HepG2 (cell line): ENCODE results near the gene SNAI1. TPM values are rescaled to one million over a fixed set of nuclear protein-coding genes. Genes with fewer than 3 reads are reported as not detected.
A peak's percentile ranks its signal among the peaks of the same experiment; 100 is the strongest.

ENCODE experiments used
- ATAC-seq: fragments of 200-7000 bp; cut with Tn5 transposase; 3 replicates; pipeline ENCODE4 v1.9.1; 2020; ENCODE audit warnings: mild to moderate bottlenecking, moderate library complexity
- BruUV-seq: library from RNA; stranded (reverse); fragments of 400-500 nt; replicated peaks from 2 replicates; lab custom pipeline; 2021; lab: Mats Ljungman, UMichigan
- CTCF ChIA-PET: fragments of 300-600 bp; formaldehyde crosslinking; extraction: SDS; loops from one replicate; lab custom pipeline; 2021; ENCODE audit warnings: low total read pairs, inconsistent platforms, low intra/inter-chr PET ratio; lab: Yijun Ruan, JAX
- POLR2A ChIA-PET: fragments of 350-600 bp; sonication (Branson Sonifier 250); formaldehyde crosslinking; loops from one replicate; lab custom pipeline; 2020; ENCODE audit warnings: antibody characterized with exemption, inconsistent platforms; lab: Yijun Ruan, JAX
- DNase-seq: peaks from one replicate; pipeline ENCODE4 v3.0.0-alpha.2; 2015; ENCODE audit warnings: low spot score
- FAIRE-seq: peaks from 3 replicates; lab custom pipeline; 2011; peaks lifted over from hg19 to GRCh38; lab: Jason Lieb, UNC
- H2AFZ ChIP-seq: one replicate; pipeline ENCODE4 v1.6.1; 2011; ENCODE audit warnings: low read length, inconsistent platforms
- H3K27ac ChIP-seq: fragments of 300-600 bp; 3 replicates; pipeline ENCODE4 v1.8.0; 2011; ENCODE audit warnings: mixed run types, mild to moderate bottlenecking, mixed read lengths, low read length, inconsistent platforms; ENCODE audit not compliant: insufficient read depth; ENCODE audit errors: extremely low read length
- H3K27me3 ChIP-seq, 2 experiments: fragments of 200-600 bp in 1 of 2; 2 replicates in 1 of 2; 3 replicates in 1 of 2; pipeline versions ENCODE4 v1.6.0 to v1.8.0; 2011; ENCODE audit warnings: low read length in 2 of 2, mild to moderate bottlenecking in 2 of 2, moderate library complexity in 2 of 2, inconsistent platforms in 1 of 2; ENCODE audit not compliant: insufficient read depth in 2 of 2, control insufficient read depth in 1 of 2
- H3K36me3 ChIP-seq, 2 experiments: fragments of 200-600 bp in 1 of 2; replicated peaks in 1 of 2; 2 replicates in 1 of 2; 3 replicates in 1 of 2; pipeline versions ENCODE4 v1.5.1 to v1.8.0; 2011; ENCODE audit warnings: low read length in 2 of 2, inconsistent platforms in 1 of 2; ENCODE audit not compliant: insufficient read depth in 2 of 2, control insufficient read depth in 1 of 2
- H3K4me1 ChIP-seq: 2 replicates; pipeline ENCODE4 v1.5.1; 2012; ENCODE audit warnings: low read length, inconsistent platforms; ENCODE audit not compliant: insufficient read depth
- H3K4me2 ChIP-seq: 2 replicates; pipeline ENCODE4 v1.6.0; 2011; ENCODE audit warnings: low read depth, low read length, inconsistent platforms
- H3K4me3 ChIP-seq, 3 experiments: fragments of 200-600 bp in 1 of 3; sonication (generic), shearing (Covaris generic) in 1 of 3; replicated peaks in 1 of 3; 2 replicates each; pipeline ENCODE4 v1.5.1; 2011 to 2016; ENCODE audit warnings: low read length in 3 of 3, inconsistent platforms in 2 of 3, low read depth in 2 of 3, mild to moderate bottlenecking in 2 of 3, control low read depth in 1 of 3, mixed read lengths in 1 of 3; ENCODE audit not compliant: insufficient read depth in 1 of 3
- H3K79me2 ChIP-seq: one replicate; pipeline ENCODE4 v1.6.1; 2011; ENCODE audit warnings: low read length, inconsistent platforms; ENCODE audit not compliant: insufficient read depth
- H3K9ac ChIP-seq: 2 replicates; pipeline ENCODE4 v1.6.0; 2011; ENCODE audit warnings: mild to moderate bottlenecking, low read depth, low read length, inconsistent platforms; ENCODE audit not compliant: insufficient read depth
- H3K9me3 ChIP-seq: 2 replicates; pipeline ENCODE4 v1.5.1; 2012; ENCODE audit warnings: mild to moderate bottlenecking, low read length
- H4K20me1 ChIP-seq: 2 replicates; pipeline ENCODE4 v1.6.0; 2011; ENCODE audit warnings: inconsistent platforms, mild to moderate bottlenecking, low read length, moderate library complexity; ENCODE audit not compliant: insufficient read depth
- JDP2 ChIP-seq: sonication (generic); formaldehyde crosslinking; IDR thresholded peaks from 2 replicates; pipeline ENCODE4 v1.8.1; 2022; ENCODE audit warnings: missing genetic modification reagents, borderline replicate concordance
- KAT7 ChIP-seq: IDR thresholded peaks from 2 replicates; pipeline ENCODE4 v1.6.1; 2018; ENCODE audit warnings: borderline replicate concordance, missing compliant biosample characterization
- NCOR1 ChIP-seq: fragments of 200-600 bp; sonication (generic); IDR thresholded peaks from 2 replicates; pipeline ENCODE4 v1.7.0; 2017; ENCODE audit warnings: antibody characterized with exemption, low read length, borderline replicate concordance
- NKX3-1 ChIP-seq: sonication (generic); formaldehyde crosslinking; IDR thresholded peaks from 2 replicates; pipeline ENCODE4 v1.5.0; 2020; ENCODE audit warnings: missing genetic modification reagents
- NR2F2 ChIP-seq: IDR thresholded peaks from 2 replicates; pipeline ENCODE4 v1.6.1; 2012; ENCODE audit warnings: low read depth, inconsistent platforms, borderline replicate concordance
- PCBP1 ChIP-seq: fragments of 200-400 bp; formaldehyde crosslinking; IDR thresholded peaks from 2 replicates; pipeline ENCODE4 v1.6.1; 2017; ENCODE audit warnings: mild to moderate bottlenecking, low read depth, low read length, borderline replicate concordance
- POLR2AphosphoS2 ChIP-seq: IDR thresholded peaks from 2 replicates; pipeline ENCODE4 v1.6.1; 2011; ENCODE audit warnings: low read depth, low read length, improper control_type of control experiment
- ZNF354B ChIP-seq: sonication (generic); formaldehyde crosslinking; IDR thresholded peaks from 2 replicates; pipeline ENCODE4 v1.8.0; 2022; ENCODE audit warnings: mild to moderate bottlenecking, missing genetic modification reagents
- ZNF788 ChIP-seq: sonication (generic); formaldehyde crosslinking; IDR thresholded peaks from 2 replicates; pipeline ENCODE4 v1.5.0; 2020; ENCODE audit warnings: mild to moderate bottlenecking, missing genetic modification reagents, borderline replicate concordance
- ZNF841 ChIP-seq: sonication (generic); formaldehyde crosslinking; IDR thresholded peaks from 2 replicates; pipeline ENCODE4 v1.8.1; 2023; ENCODE audit warnings: missing genetic modification reagents, borderline replicate concordance
- WGBS: methylation state at CpG from one replicate; pipeline ENCODE4 v1.1.6; 2017; ENCODE audit warnings: low lambda C conversion rate; 5-methylcytosine and 5-hydroxymethylcytosine counted together
- in situ Hi-C: cut with HindIII; loops from 2 replicates; pipeline ENCODE4 v1.10.0; 2017; ENCODE audit warnings: low pct_unique_long_range_greater_than_20kb; ENCODE audit not compliant: extremely low pct_ligation_motif_present
- intact Hi-C: fragments of 100-400 bp; cut with micrococcal nuclease; formaldehyde crosslinking; loops from one replicate; pipeline ENCODE4 v1.10.0; 2022; ENCODE audit not compliant: unreplicated experiment
- polyA plus RNA-seq, 8 experiments: library from polyadenylated mRNA; depleted of rRNA in 3 of 8; stranded (reverse) in 7 of 8; unstranded in 1 of 8; fragments of >200 nt; fragmentation: Illumina TruSeq in 4 of 8; extraction: Trizol in 4 of 8; gene quantifications; 2 replicates each; pipeline versions ENCODE4 v1.2.1 to v1.2.3, GENCODE V29; 2011 to 2016; ENCODE audit warnings: low read depth in 4 of 8, missing spikeins in 1 of 8, mixed read lengths in 1 of 8; ENCODE audit not compliant: insufficient read depth in 1 of 8
- total RNA-seq, 5 experiments: library from RNA; depleted of rRNA; stranded (reverse); fragments of >200 nt; fragmentation: Illumina TruSeq; extraction: Trizol; gene quantifications; 2 replicates each; pipeline ENCODE4 v1.2.3, GENCODE V29; 2016; ENCODE audit warnings: low read depth in 1 of 5
- TF ChIP-seq, protein P1 (sequence below): IDR thresholded peaks from 2 replicates; pipeline ENCODE4 v1.6.1; 2016; ENCODE audit warnings: low read depth, borderline replicate concordance
- TF ChIP-seq, protein P2 (sequence below): sonication (generic); formaldehyde crosslinking; IDR thresholded peaks from 2 replicates; pipeline ENCODE4 v1.8.1; 2023; ENCODE audit warnings: mild to moderate bottlenecking, inconsistent platforms, moderate library complexity, missing genetic modification reagents, borderline replicate concordance
- TF ChIP-seq, protein P3 (sequence below): sonication (generic); formaldehyde crosslinking; IDR thresholded peaks from 2 replicates; pipeline ENCODE4 v1.5.0; 2020; ENCODE audit warnings: mild to moderate bottlenecking, missing genetic modification reagents
- TF ChIP-seq, protein P4 (sequence below): IDR thresholded peaks from 2 replicates; pipeline ENCODE4 v1.6.1; 2016; ENCODE audit warnings: mild to moderate bottlenecking, missing biosample characterization, missing genetic modification reagents
- TF ChIP-seq, protein P5 (sequence below): sonication (generic); formaldehyde crosslinking; IDR thresholded peaks from 2 replicates; pipeline ENCODE4 v1.4.0; 2020; ENCODE audit warnings: mild to moderate bottlenecking, missing genetic modification reagents, borderline replicate concordance

Gene SNAI1
- total and polyA plus RNA-seq, 2 of the 13 experiments (the other 11 are each of a cell fraction or from before 2014, with no cell fraction given), result 1.3 to 1.4 TPM

DNA sequence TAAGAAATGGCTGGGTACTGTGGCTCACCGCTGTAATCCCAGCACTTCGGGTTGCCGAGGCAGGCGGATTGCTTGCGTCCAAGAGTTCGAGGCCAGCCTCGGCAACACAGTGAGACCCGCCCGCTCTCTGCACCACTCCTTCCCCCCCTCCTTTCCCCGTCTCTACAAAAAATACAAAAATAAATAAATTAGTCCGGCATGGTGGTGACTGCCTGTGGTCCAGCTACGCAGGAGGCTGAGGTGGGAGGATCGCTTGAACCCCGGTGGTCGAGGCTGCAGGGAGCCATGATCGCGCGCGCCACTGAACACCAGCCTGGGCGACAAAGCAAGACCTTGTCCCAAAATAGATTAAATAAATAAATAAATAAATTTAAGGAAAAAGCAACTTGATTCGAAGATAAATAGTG, 47.0 kb upstream of the SNAI1 start:
- Histone ChIP-seq H2AFZ (peak overlapping the region; percentile 61), H4K20me1 (peaks cover 29% of the 10 kb centered on the region), H3K9ac (peak overlapping the region; percentile 61), H3K36me3 (peaks cover 6 to 14% of the 10 kb centered on the region in 2 experiments; a peak in 4 of 5 replicates), H3K9me3 (no peaks in the 10 kb centered on the region), H3K27me3 (no peaks in the 10 kb centered on the region; a peak in 2 of 5 replicates), H3K27ac (no peak overlapping the region), H3K4me1 (peaks cover 70% of the 10 kb centered on the region), H3K79me2 (peaks cover 43% of the 10 kb centered on the region), H3K4me3 (peak overlapping the region; percentile 80 to 99 (median 99)), H3K4me2 (peak overlapping the region; percentile 92)
- CTCF ChIA-PET, result no interaction called here
- BruUV-seq, result no TSS peak
- no peak for ATAC-seq
- 26% methylated on average over 21 of the region's 21 CpGs for WGBS
- intact Hi-C loops, result no loop called here
- in situ Hi-C loops, result no loop called here
- POLR2A ChIA-PET, result interaction anchor here (0.6 to 6.7 kb wide), 21 partner anchors 10 to 752 kb away, joined by 3 to 105 read pairs (median 4); partner anchors contain the start of genes SLC9A8, SNAI1 and SPATA2
- no peak for DNase-seq
- FAIRE-seq, result no peak
- TF ChIP-seq, protein P1, sequence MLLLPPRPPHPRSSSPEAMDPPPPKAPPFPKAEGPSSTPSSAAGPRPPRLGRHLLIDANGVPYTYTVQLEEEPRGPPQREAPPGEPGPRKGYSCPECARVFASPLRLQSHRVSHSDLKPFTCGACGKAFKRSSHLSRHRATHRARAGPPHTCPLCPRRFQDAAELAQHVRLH, result peak; percentile 6; the same call in 1 of the 2 replicates
- TF ChIP-seq, protein P2, sequence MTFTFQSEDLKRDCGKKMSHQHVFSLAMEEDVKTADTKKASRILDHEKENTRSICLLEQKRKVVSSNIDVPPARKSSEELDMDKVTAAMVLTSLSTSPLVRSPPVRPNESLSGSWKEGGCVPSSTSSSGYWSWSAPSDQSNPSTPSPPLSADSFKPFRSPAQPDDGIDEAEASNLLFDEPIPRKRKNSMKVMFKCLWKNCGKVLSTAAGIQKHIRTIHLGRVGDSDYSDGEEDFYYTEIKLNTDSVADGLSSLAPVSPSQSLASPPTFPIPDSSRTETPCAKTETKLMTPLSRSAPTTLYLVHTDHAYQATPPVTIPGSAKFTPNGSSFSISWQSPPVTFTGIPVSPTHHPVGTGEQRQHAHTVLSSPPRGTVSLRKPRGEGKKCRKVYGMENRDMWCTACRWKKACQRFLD (CRISPR knock-in tag), result no peak
- TF ChIP-seq ZNF788 (CRISPR knock-in tag) (no peak), ZNF841 (CRISPR knock-in tag) (no peak), PCBP1 (0 out of 2 replicates have a peak, but pooled peaks have one; percentile 76), POLR2AphosphoS2 (no peak), NCOR1 (0 out of 2 replicates have a peak, but pooled peaks have one; percentile 3), JDP2 (CRISPR knock-in tag) (no peak), ZNF354B (CRISPR knock-in tag) (0 out of 2 replicates have a peak, but pooled peaks have one; percentile 69), KAT7 (no peak), NKX3-1 (no peak), NR2F2 (peak; percentile 37; the same call in 1 of the 2 replicates)
- TF ChIP-seq, protein P3, sequence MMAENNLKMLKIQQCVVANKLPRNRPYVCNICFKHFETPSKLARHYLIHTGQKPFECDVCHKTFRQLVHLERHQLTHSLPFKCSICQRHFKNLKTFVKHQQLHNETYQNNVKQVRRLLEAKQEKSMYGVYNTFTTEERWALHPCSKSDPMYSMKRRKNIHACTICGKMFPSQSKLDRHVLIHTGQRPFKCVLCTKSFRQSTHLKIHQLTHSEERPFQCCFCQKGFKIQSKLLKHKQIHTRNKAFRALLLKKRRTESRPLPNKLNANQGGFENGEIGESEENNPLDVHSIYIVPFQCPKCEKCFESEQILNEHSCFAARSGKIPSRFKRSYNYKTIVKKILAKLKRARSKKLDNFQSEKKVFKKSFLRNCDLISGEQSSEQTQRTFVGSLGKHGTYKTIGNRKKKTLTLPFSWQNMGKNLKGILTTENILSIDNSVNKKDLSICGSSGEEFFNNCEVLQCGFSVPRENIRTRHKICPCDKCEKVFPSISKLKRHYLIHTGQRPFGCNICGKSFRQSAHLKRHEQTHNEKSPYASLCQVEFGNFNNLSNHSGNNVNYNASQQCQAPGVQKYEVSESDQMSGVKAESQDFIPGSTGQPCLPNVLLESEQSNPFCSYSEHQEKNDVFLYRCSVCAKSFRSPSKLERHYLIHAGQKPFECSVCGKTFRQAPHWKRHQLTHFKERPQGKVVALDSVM (CRISPR knock-in tag), result peak; percentile 95
- TF ChIP-seq, protein P4, sequence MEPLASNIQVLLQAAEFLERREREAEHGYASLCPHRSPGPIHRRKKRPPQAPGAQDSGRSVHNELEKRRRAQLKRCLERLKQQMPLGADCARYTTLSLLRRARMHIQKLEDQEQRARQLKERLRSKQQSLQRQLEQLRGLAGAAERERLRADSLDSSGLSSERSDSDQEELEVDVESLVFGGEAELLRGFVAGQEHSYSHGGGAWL (CRISPR knock-in tag), result no peak
- TF ChIP-seq, protein P5, sequence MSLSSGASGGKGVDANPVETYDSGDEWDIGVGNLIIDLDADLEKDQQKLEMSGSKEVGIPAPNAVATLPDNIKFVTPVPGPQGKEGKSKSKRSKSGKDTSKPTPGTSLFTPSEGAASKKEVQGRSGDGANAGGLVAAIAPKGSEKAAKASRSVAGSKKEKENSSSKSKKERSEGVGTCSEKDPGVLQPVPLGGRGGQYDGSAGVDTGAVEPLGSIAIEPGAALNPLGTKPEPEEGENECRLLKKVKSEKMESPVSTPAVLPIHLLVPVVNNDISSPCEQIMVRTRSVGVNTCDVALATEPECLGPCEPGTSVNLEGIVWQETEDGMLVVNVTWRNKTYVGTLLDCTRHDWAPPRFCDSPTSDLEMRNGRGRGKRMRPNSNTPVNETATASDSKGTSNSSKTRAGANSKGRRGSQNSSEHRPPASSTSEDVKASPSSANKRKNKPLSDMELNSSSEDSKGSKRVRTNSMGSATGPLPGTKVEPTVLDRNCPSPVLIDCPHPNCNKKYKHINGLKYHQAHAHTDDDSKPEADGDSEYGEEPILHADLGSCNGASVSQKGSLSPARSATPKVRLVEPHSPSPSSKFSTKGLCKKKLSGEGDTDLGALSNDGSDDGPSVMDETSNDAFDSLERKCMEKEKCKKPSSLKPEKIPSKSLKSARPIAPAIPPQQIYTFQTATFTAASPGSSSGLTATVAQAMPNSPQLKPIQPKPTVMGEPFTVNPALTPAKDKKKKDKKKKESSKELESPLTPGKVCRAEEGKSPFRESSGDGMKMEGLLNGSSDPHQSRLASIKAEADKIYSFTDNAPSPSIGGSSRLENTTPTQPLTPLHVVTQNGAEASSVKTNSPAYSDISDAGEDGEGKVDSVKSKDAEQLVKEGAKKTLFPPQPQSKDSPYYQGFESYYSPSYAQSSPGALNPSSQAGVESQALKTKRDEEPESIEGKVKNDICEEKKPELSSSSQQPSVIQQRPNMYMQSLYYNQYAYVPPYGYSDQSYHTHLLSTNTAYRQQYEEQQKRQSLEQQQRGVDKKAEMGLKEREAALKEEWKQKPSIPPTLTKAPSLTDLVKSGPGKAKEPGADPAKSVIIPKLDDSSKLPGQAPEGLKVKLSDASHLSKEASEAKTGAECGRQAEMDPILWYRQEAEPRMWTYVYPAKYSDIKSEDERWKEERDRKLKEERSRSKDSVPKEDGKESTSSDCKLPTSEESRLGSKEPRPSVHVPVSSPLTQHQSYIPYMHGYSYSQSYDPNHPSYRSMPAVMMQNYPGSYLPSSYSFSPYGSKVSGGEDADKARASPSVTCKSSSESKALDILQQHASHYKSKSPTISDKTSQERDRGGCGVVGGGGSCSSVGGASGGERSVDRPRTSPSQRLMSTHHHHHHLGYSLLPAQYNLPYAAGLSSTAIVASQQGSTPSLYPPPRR (CRISPR knock-in tag), result 0 out of 2 replicates have a peak, but pooled peaks have one; percentile 7
